ENCODE data around the gene PRRC2B.
"Not testable (repeated sequence)": the region's sequence is repeated elsewhere in the genome, so short reads cannot be mapped to it uniquely, and the experiment has no call there.

Gene PRRC2B

GRCh38 chr9:131436376-131436775 lies 42.5 kb downstream of the PRRC2B start:
- no peak for DNase-seq (ENCODE audit: low spot score)

- DNase-seq (ENCODE audit: low spot score), result no peak
Observed at GRCh38 chr9:131436865-131437271, 43.0 kb downstream of the PRRC2B start.

- DNase-seq (ENCODE audit: low spot score), result no peak
Observed at GRCh38 chr9:131438190-131438589, 44.3 kb downstream of the PRRC2B start.

- DNase-seq (ENCODE audit: low spot score), result no peak
Observed at GRCh38 chr9:131439224-131439623, 45.3 kb downstream of the PRRC2B start.

- peak; percentile 35 for DNase-seq (ENCODE audit: low spot score)
Observed at GRCh38 chr9:131441441-131441840, 47.6 kb downstream of the PRRC2B start.

GRCh38 chr9:131442351-131442750 lies 48.5 kb downstream of the PRRC2B start:
- no peak for DNase-seq (ENCODE audit: low spot score)

GRCh38 chr9:131443648-131444047 lies 49.8 kb downstream of the PRRC2B start:
- DNase-seq (ENCODE audit: low spot score), result no peak

- DNase-seq (ENCODE audit: low spot score), result no peak
Observed at GRCh38 chr9:131446276-131446675, 52.4 kb downstream of the PRRC2B start.

- no peak for DNase-seq (ENCODE audit: low spot score)
Observed at GRCh38 chr9:131447148-131447547, 53.3 kb downstream of the PRRC2B start.

GRCh38 chr9:131447600-131447999 lies 53.7 kb downstream of the PRRC2B start:
- no peak for DNase-seq (ENCODE audit: low spot score)

GRCh38 chr9:131448818-131449217 lies 54.9 kb downstream of the PRRC2B start:
- no peak for DNase-seq (ENCODE audit: low spot score)

- no peak for DNase-seq (ENCODE audit: low spot score)
Observed at GRCh38 chr9:131449276-131449675, 55.4 kb downstream of the PRRC2B start.

- no peak for DNase-seq (ENCODE audit: low spot score)
Observed at GRCh38 chr9:131454028-131454427, 60.1 kb downstream of the PRRC2B start.

GRCh38 chr9:131455655-131456054 lies 61.8 kb downstream of the PRRC2B start:
- DNase-seq (ENCODE audit: low spot score), result not testable (repeated sequence)

- DNase-seq (ENCODE audit: low spot score), result no peak
Observed at GRCh38 chr9:131457746-131458145, 63.9 kb downstream of the PRRC2B start.

- DNase-seq (ENCODE audit: low spot score), result no peak
Observed at GRCh38 chr9:131459056-131459455, 65.2 kb downstream of the PRRC2B start.

GRCh38 chr9:131461166-131461565 lies 67.3 kb downstream of the PRRC2B start:
- DNase-seq (ENCODE audit: low spot score), result no peak

GRCh38 chr9:131464354-131465000 lies 70.6 kb downstream of the PRRC2B start:
- no peak for DNase-seq (ENCODE audit: low spot score)

GRCh38 chr9:131465401-131465800 lies 71.5 kb downstream of the PRRC2B start:
- no peak for DNase-seq (ENCODE audit: low spot score)

GRCh38 chr9:131467214-131467935 lies 73.5 kb downstream of the PRRC2B start:
- no peak for DNase-seq (ENCODE audit: low spot score)

- DNase-seq (ENCODE audit: low spot score), result no peak
Observed at GRCh38 chr9:131468031-131468430, 74.1 kb downstream of the PRRC2B start.

- DNase-seq (ENCODE audit: low spot score), result no peak
Observed at GRCh38 chr9:131469356-131469755, 75.5 kb downstream of the PRRC2B start.

- no peak for DNase-seq (ENCODE audit: low spot score)
Observed at GRCh38 chr9:131469951-131470350, 76.1 kb downstream of the PRRC2B start.

GRCh38 chr9:131470581-131470991 lies 76.7 kb downstream of the PRRC2B start:
- DNase-seq (ENCODE audit: low spot score), result no peak

Measured in pons (tissue), 1 donor.